Upper lobe of left lung (tissue), 6 donors: ENCODE measurements around the gene NPEPPS. TPM values are rescaled to one million over a fixed set of nuclear protein-coding genes. Genes with fewer than 3 reads are reported as not detected.

Source experiments
- ATAC-seq, 2 donors: fragments of 200-7000 bp; cut with Tn5 transposase; one replicate each; pipeline ENCODE4 v1.9.1; 2022; ENCODE audit warnings: mild to moderate bottlenecking in 2 of 2, moderate library complexity in 2 of 2; ENCODE audit not compliant: low FRiP score in 2 of 2
- DNase-seq, 2 donors: peaks; one replicate each; pipeline ENCODE4 v3.0.0-alpha.2; 2019 to 2020
- H3K27ac ChIP-seq, 4 donors: fragments of 200-600 bp; sonication (generic); one replicate each; pipeline ENCODE4 v1.5.1; 2016 to 2019
- H3K27me3 ChIP-seq, 4 donors: fragments of 200-600 bp; sonication (generic); one replicate each; pipeline ENCODE4 v1.5.1; 2017 to 2019
- H3K36me3 ChIP-seq, 4 donors: fragments of 200-600 bp; sonication (generic); one replicate each; pipeline ENCODE4 v1.5.1; 2016 to 2019
- H3K4me1 ChIP-seq, 4 donors: fragments of 200-600 bp; sonication (generic); one replicate each; pipeline ENCODE4 v1.5.1; 2018 to 2019
- H3K4me3 ChIP-seq, 4 donors: fragments of 200-600 bp; sonication (generic); one replicate each; pipeline ENCODE4 v1.5.1; 2017 to 2019; ENCODE audit warnings: mild to moderate bottlenecking in 2 of 4, moderate library complexity in 1 of 4
- H3K9me3 ChIP-seq, 4 donors: fragments of 200-600 bp; sonication (generic); one replicate each; pipeline ENCODE4 v1.5.1; 2018 to 2019
- CTCF ChIP-seq, 6 experiments: fragments of 450-650 bp in 4 of 6; fragments of 200-600 bp in 2 of 6; sonication (generic) in 2 of 6; IDR thresholded peaks; one replicate each; pipeline ENCODE4 v1.5.1; 2016 to 2019; ENCODE audit warnings: antibody characterized with exemption in 6 of 6
- EP300 ChIP-seq, 4 donors: sonication (generic); formaldehyde crosslinking; IDR thresholded peaks; one replicate each; pipeline ENCODE4 v1.5.1; 2017; ENCODE audit warnings: antibody characterized with exemption in 4 of 4, control low read depth in 2 of 4
- POLR2A ChIP-seq, 4 donors: fragments of 450-650 bp; IDR thresholded peaks; one replicate each; pipeline ENCODE4 v1.5.1; 2016 to 2017; ENCODE audit warnings: antibody characterized with exemption in 4 of 4, mild to moderate bottlenecking in 2 of 4
- POLR2AphosphoS5 ChIP-seq, 2 donors: sonication (generic); formaldehyde crosslinking; IDR thresholded peaks; one replicate each; pipeline ENCODE4 v1.5.1; 2017; ENCODE audit warnings: antibody characterized with exemption in 2 of 2
- WGBS, 2 donors: methylation state at CpG; one replicate each; pipeline ENCODE4 v1.1.5; 2017 to 2018; 5-methylcytosine and 5-hydroxymethylcytosine counted together
- total RNA-seq, 6 donors: library from RNA; depleted of rRNA in 4 of 6; stranded (reverse); fragments of >200 nt in 4 of 6; gene quantifications; one replicate each; pipeline versions ENCODE4 v1.1.0 to v1.2.1, GENCODE V29; 2016 to 2021
- donor health status: DM: no; HTN: no; CAD: no; lungs with moderate emphysema.
- donor health status: DM: no; HTN: yes; CAD: no; lungs with severe emphysema.

NPEPPS gene
- total RNA-seq, 6 donors from 2014 or later: 82.8 to 359 (median 114) TPM

DNA sequence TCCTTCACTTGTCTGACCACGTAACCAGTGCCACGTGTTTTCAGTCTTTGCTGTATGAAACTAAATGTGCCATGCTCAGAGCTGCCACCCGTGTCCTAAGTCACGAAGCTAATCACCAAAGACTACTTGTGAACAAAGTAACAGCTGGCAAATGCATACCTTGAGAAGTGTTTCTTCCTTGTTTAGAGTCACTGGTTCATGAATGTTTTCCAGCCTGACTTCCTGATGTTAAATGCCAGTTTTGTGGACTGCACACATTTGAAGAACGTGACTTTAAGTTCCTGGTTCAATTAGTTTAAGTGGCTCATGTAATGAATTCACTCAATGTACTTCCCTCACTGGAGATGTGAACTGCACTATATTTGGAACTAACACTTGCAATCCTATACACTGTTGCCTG is 98.9 kb downstream of the NPEPPS start:
- H3K4me1 ChIP-seq: no peaks in the 10 kb centered on the region
- H3K27ac ChIP-seq: no peak overlapping the region
- TF ChIP-seq EP300 (IDR thresholded peaks at IDR 0.05) (no peak), CTCF (IDR thresholded peaks at IDR 0.05) (no peak), POLR2AphosphoS5 (IDR thresholded peaks at IDR 0.05) (no peak), POLR2A (IDR thresholded peaks at IDR 0.05) (no peak)
- no peak overlapping the region for H3K4me3 ChIP-seq
- WGBS, 2 donors: 53 to 57% methylated on average over 5 of the region's 5 CpGs
- no peaks in the 10 kb centered on the region for H3K27me3 ChIP-seq
- ATAC-seq (no peak), DNase-seq (no peak)
- H3K9me3 ChIP-seq: no peaks in the 10 kb centered on the region
- peaks cover 0 to 8% (median 4%) of the 10 kb centered on the region in 4 donors for H3K36me3 ChIP-seq

GRCh38 chr17:47630614-47631013 is 99.7 kb downstream of the NPEPPS start:
- ATAC-seq (no peak), DNase-seq (no peak)
- no peaks in the 10 kb centered on the region for H3K4me1 ChIP-seq
- H3K4me3 ChIP-seq: no peak overlapping the region
- TF ChIP-seq POLR2AphosphoS5 (IDR thresholded peaks at IDR 0.05) (no peak), EP300 (IDR thresholded peaks at IDR 0.05) (no peak)
- H3K9me3 ChIP-seq: no peaks in the 10 kb centered on the region
- H3K27ac ChIP-seq: no peak overlapping the region
- H3K36me3 ChIP-seq: peaks cover 0 to under 1% (median 0%) of the 10 kb centered on the region in 4 donors
- H3K27me3 ChIP-seq: no peaks in the 10 kb centered on the region
- WGBS, 2 donors: 73 to 78% methylated on average over 2 of the region's 2 CpGs

DNA sequence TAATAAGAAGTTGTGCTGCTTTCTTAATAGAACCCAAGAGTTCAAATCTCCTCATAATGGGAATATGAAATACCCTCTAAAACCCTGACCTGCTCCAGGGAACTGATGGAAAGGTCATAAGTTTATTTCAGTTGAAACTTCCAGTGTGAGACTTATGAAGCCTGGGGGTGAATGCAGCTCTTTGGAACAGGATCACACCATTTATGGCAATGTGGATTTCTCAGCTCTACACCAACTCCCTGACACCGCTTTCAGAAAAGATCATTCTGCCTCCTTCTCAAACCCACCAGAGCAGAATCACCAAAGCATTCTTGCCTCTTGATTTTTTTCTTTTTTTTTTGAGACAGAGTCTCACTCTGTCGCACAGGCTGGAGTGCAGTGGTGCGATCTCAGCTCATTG is 102.1 kb downstream of the NPEPPS start:
- 96 to 99% methylated on average over 3 of the region's 3 CpGs for WGBS, 2 donors

DNA sequence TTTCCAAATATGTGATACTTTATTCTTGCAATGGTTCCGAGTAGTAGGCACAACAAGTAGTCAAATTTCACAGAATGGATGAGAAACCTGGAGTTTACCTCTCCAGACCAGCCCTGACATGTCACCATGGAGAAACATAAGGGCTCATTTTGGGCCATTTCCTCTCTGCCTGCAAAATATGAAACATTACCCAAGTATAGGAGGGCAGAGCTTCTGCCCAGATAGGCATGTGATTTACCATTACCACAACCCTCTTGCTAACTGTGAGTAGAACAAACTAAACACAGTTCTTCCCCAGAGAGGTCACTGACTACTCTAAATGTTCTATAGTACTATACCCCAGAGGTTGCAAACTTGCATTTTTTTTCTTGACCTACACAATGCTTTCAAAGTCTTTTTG is 103.1 kb downstream of the NPEPPS start:
- DNase-seq: no peak
- Histone ChIP-seq H3K27me3 (no peaks in the 10 kb centered on the region), H3K4me3 (no peak overlapping the region), H3K4me1 (no peaks in the 10 kb centered on the region), H3K27ac (no peak overlapping the region), H3K9me3 (no peaks in the 10 kb centered on the region), H3K36me3 (no peaks in the 10 kb centered on the region)
- WGBS, 2 donors: 90 to 92% methylated on average over 1 of the region's 1 CpG
- TF ChIP-seq EP300 (IDR thresholded peaks at IDR 0.05): no peak
- TF ChIP-seq POLR2AphosphoS5 (IDR thresholded peaks at IDR 0.05): no peak
- TF ChIP-seq CTCF (IDR thresholded peaks at IDR 0.05): no peak
- TF ChIP-seq POLR2A (IDR thresholded peaks at IDR 0.05): no peak
- peak in 1 of 2 donors; percentile 36 for ATAC-seq

More for the DNA sequence above, 102.1 kb downstream of the NPEPPS start:
- TF ChIP-seq POLR2A (IDR thresholded peaks at IDR 0.05): no peak
- no peak for TF ChIP-seq CTCF (IDR thresholded peaks at IDR 0.05)
- no peak for TF ChIP-seq POLR2AphosphoS5 (IDR thresholded peaks at IDR 0.05)
- no peak for TF ChIP-seq EP300 (IDR thresholded peaks at IDR 0.05)
- DNase-seq (no peak), ATAC-seq (no peak)
- no peak overlapping the region for H3K4me3 ChIP-seq
- no peaks in the 10 kb centered on the region for H3K9me3 ChIP-seq
- H3K4me1 ChIP-seq: no peaks in the 10 kb centered on the region
- no peaks in the 10 kb centered on the region for H3K36me3 ChIP-seq
- no peaks in the 10 kb centered on the region for H3K27me3 ChIP-seq
- H3K27ac ChIP-seq: no peak overlapping the region

GRCh38 chr17:47634870-47635269 is 104.0 kb downstream of the NPEPPS start:
- Histone ChIP-seq H3K9me3 (no peaks in the 10 kb centered on the region), H3K27ac (no peak overlapping the region), H3K27me3 (no peaks in the 10 kb centered on the region), H3K4me3 (no peak overlapping the region), H3K4me1 (no peaks in the 10 kb centered on the region), H3K36me3 (no peaks in the 10 kb centered on the region)
- ATAC-seq (no peak), DNase-seq (no peak)
- WGBS, 2 donors: 94% methylated on average over 3 of the region's 3 CpGs
- TF ChIP-seq POLR2AphosphoS5 (IDR thresholded peaks at IDR 0.05) (no peak), CTCF (IDR thresholded peaks at IDR 0.05) (no peak), EP300 (IDR thresholded peaks at IDR 0.05) (no peak)
